Breast epithelium (tissue), 4 donors: ENCODE results near the gene CSTB. TPM values are rescaled to one million over a fixed set of nuclear protein-coding genes. Genes with fewer than 3 reads are reported as not detected.

Experiments used
- DNase-seq, 2 donors: peaks; one replicate each; pipeline ENCODE4 v3.0.0-alpha.2; 2019; ENCODE audit warnings: low spot score in 2 of 2
- H3K27ac ChIP-seq, 2 donors: fragments of 200-600 bp; sonication (generic) in 1 of 2; one replicate each; pipeline ENCODE4 v1.5.1; 2016 to 2019; ENCODE audit warnings: mild to moderate bottlenecking in 1 of 2
- H3K27me3 ChIP-seq, 2 donors: fragments of 200-600 bp; sonication (generic) in 1 of 2; one replicate each; pipeline versions ENCODE4 v1.5.1 to v1.6.0; 2017 to 2019; ENCODE audit warnings: control low read depth in 1 of 2, mild to moderate bottlenecking in 1 of 2
- H3K36me3 ChIP-seq: fragments of 200-600 bp; one replicate; pipeline ENCODE4 v1.5.1; 2019
- H3K4me1 ChIP-seq, 2 donors: fragments of 200-600 bp; sonication (generic); one replicate each; pipeline ENCODE4 v1.5.1; 2016 to 2019; ENCODE audit warnings: control low read depth in 1 of 2
- H3K4me3 ChIP-seq, 3 donors: fragments of 200-600 bp; sonication (generic); 1 replicate in 2 of 3; 2 replicates in 1 of 3; pipeline ENCODE4 v1.5.1; 2016 to 2019; ENCODE audit warnings: mild to moderate bottlenecking in 3 of 3, moderate library complexity in 2 of 3
- H3K9me3 ChIP-seq, 2 donors: fragments of 200-600 bp; sonication (generic) in 1 of 2; one replicate each; pipeline ENCODE4 v1.5.1; 2016 to 2019; ENCODE audit warnings: control low read depth in 1 of 2
- POLR2A ChIP-seq: fragments of 450-650 bp; IDR thresholded peaks from one replicate; pipeline ENCODE4 v1.6.1; 2016; ENCODE audit warnings: antibody characterized with exemption, mild to moderate bottlenecking, moderate library complexity
- POLR2AphosphoS5 ChIP-seq, 3 donors: sonication (generic); formaldehyde crosslinking; IDR thresholded peaks; one replicate each; pipeline ENCODE4 v1.6.1; 2017; ENCODE audit warnings: antibody characterized with exemption in 3 of 3
- intact Hi-C: fragments of 100-400 bp; cut with DNase I; formaldehyde crosslinking; loops from one replicate; pipeline ENCODE4 v1.15.1; 2023; ENCODE audit warnings: low total_unique reads
- total RNA-seq, 3 donors: library from RNA; depleted of rRNA; stranded (reverse); fragments of >200 nt; gene quantifications; one replicate each; pipeline ENCODE4 v1.1.0, GENCODE V29; 2016
- TF ChIP-seq, protein P1 (sequence below), 3 donors: fragments of 450-650 bp; IDR thresholded peaks; one replicate each; pipeline ENCODE4 v1.5.1; 2016 to 2017; ENCODE audit warnings: antibody characterized with exemption in 3 of 3, mild to moderate bottlenecking in 3 of 3, moderate library complexity in 3 of 3

CSTB gene
- total RNA-seq, 3 donors from 2014 or later: 12.1 to 16.8 (median 16.8) TPM

DNA sequence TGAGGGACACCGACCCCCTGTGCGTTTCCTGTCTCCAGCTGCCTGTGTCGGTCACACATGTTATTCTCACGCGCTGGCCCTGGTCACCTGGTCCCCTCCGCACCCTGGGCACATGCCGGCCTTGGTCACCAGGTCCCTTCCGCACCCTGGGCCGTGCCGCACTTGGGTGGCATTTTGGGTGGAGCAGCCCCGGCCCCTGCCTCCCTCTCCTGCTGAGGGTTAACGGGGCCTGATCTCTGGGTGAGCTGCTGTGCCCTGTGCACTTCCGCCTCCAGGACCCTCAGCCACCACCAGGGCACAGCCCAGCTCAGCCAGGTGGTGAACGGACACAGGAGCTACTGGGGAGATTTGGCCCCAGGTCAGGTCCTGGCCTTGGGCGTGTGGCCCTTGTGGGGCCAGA is 39.9 kb upstream of the CSTB start:
- no peak for DNase-seq
- intact Hi-C loops: loop anchor here (10.0 kb wide), 1 partner anchor 149 kb away; no protein-coding TSS in a partner anchor
- TF ChIP-seq, protein P1, sequence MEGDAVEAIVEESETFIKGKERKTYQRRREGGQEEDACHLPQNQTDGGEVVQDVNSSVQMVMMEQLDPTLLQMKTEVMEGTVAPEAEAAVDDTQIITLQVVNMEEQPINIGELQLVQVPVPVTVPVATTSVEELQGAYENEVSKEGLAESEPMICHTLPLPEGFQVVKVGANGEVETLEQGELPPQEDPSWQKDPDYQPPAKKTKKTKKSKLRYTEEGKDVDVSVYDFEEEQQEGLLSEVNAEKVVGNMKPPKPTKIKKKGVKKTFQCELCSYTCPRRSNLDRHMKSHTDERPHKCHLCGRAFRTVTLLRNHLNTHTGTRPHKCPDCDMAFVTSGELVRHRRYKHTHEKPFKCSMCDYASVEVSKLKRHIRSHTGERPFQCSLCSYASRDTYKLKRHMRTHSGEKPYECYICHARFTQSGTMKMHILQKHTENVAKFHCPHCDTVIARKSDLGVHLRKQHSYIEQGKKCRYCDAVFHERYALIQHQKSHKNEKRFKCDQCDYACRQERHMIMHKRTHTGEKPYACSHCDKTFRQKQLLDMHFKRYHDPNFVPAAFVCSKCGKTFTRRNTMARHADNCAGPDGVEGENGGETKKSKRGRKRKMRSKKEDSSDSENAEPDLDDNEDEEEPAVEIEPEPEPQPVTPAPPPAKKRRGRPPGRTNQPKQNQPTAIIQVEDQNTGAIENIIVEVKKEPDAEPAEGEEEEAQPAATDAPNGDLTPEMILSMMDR (IDR thresholded peaks at IDR 0.05): no peak
- TF ChIP-seq POLR2A (no peak), POLR2AphosphoS5 (IDR thresholded peaks at IDR 0.05) (no peak)

GRCh38 chr21:43815107-43815613 is 39.1 kb upstream of the CSTB start:
- Histone ChIP-seq H3K4me3 (no peak overlapping the region), H3K27ac (no peak overlapping the region), H3K27me3 (no peaks in the 10 kb centered on the region), H3K36me3 (no peaks in the 10 kb centered on the region), H3K4me1 (peaks cover 0 to 7% of the 10 kb centered on the region in 2 donors), H3K9me3 (peaks cover 4 to 8% of the 10 kb centered on the region in 2 donors)
- DNase-seq: no peak
- intact Hi-C loops: loop anchor here (10.0 kb wide), 1 partner anchor 150 kb away; no protein-coding TSS in a partner anchor
- TF ChIP-seq POLR2A (no peak), POLR2AphosphoS5 (IDR thresholded peaks at IDR 0.05) (no peak)
- TF ChIP-seq, protein P1 (IDR thresholded peaks at IDR 0.05): no peak

More for the DNA sequence above, 39.9 kb upstream of the CSTB start:
- no peak overlapping the region for H3K27ac ChIP-seq
- no peaks in the 10 kb centered on the region for H3K36me3 ChIP-seq
- H3K27me3 ChIP-seq: no peaks in the 10 kb centered on the region
- H3K9me3 ChIP-seq: peaks cover 4 to 8% of the 10 kb centered on the region in 2 donors
- H3K4me1 ChIP-seq: peaks cover 0 to 1% of the 10 kb centered on the region in 2 donors
- H3K4me3 ChIP-seq: no peak overlapping the region

GRCh38 chr21:43814215-43815106 is 38.4 kb upstream of the CSTB start:
- Histone ChIP-seq H3K27ac (no peak overlapping the region), H3K36me3 (no peaks in the 10 kb centered on the region), H3K9me3 (peaks cover 4 to 8% of the 10 kb centered on the region in 2 donors), H3K4me1 (peaks cover 0 to 13% of the 10 kb centered on the region in 2 donors), H3K4me3 (no peak overlapping the region), H3K27me3 (no peaks in the 10 kb centered on the region)
- intact Hi-C loops: loop anchor here (10.0 kb wide), 1 partner anchor 150 kb away; no protein-coding TSS in a partner anchor
- TF ChIP-seq, protein P1 (IDR thresholded peaks at IDR 0.05): no peak
- TF ChIP-seq POLR2AphosphoS5 (IDR thresholded peaks at IDR 0.05): no peak
- TF ChIP-seq POLR2A: no peak
- no peak for DNase-seq

GRCh38 chr21:43813656-43813980 is 37.5 kb upstream of the CSTB start:
- H3K27ac ChIP-seq: peak overlapping the region in 1 of 2 donors; percentile 63
- no peak for DNase-seq
- no peaks in the 10 kb centered on the region for H3K36me3 ChIP-seq
- intact Hi-C loops: loop anchor here (10.0 kb wide), 1 partner anchor 151 kb away; no protein-coding TSS in a partner anchor
- peaks cover 0 to 13% of the 10 kb centered on the region in 2 donors for H3K4me1 ChIP-seq
- TF ChIP-seq POLR2A (no peak), POLR2AphosphoS5 (IDR thresholded peaks at IDR 0.05) (no peak)
- TF ChIP-seq, protein P1 (IDR thresholded peaks at IDR 0.05): no peak
- H3K27me3 ChIP-seq: no peaks in the 10 kb centered on the region
- H3K4me3 ChIP-seq: no peak overlapping the region
- peaks cover 0 to 2% of the 10 kb centered on the region in 2 donors for H3K9me3 ChIP-seq
